GM18858 (cell line): ENCODE data around the gene FTO.
"Not testable (repeated sequence)": the region's sequence is repeated elsewhere in the genome, so short reads cannot be mapped to it uniquely, and the experiment has no call there.

Experiments
- ATAC-seq: cut with Tn5 transposase; IDR thresholded peaks from one replicate; pipeline ENCODE4 v1.9.1; 2021; ENCODE audit not compliant: unreplicated experiment

The FTO gene

GRCh38 chr16:53821957-53822625 is 118.1 kb downstream of the FTO start:
- no peak for ATAC-seq

GRCh38 chr16:53822936-53823529 is 119.1 kb downstream of the FTO start:
- peak; percentile 60 for ATAC-seq

- ATAC-seq: no peak
Measured at GRCh38 chr16:53826658-53827057, 122.7 kb downstream of the FTO start.

- ATAC-seq: no peak
Measured at GRCh38 chr16:53827741-53828140, 123.8 kb downstream of the FTO start.

GRCh38 chr16:53829186-53829747 is 125.3 kb downstream of the FTO start:
- ATAC-seq: no peak

GRCh38 chr16:53832896-53833544 is 129.1 kb downstream of the FTO start:
- no peak for ATAC-seq

GRCh38 chr16:53836142-53836541 is 132.2 kb downstream of the FTO start:
- ATAC-seq: no peak

GRCh38 chr16:53836680-53837079 is 132.7 kb downstream of the FTO start:
- no peak for ATAC-seq

GRCh38 chr16:53837426-53837825 is 133.5 kb downstream of the FTO start:
- no peak for ATAC-seq

- no peak for ATAC-seq
Measured at GRCh38 chr16:53839150-53839549, 135.2 kb downstream of the FTO start.

GRCh38 chr16:53840456-53840855 is 136.5 kb downstream of the FTO start:
- ATAC-seq: no peak

GRCh38 chr16:53841884-53842283 is 137.9 kb downstream of the FTO start:
- ATAC-seq: no peak

- ATAC-seq: no peak
Measured at GRCh38 chr16:53843084-53843483, 139.1 kb downstream of the FTO start.

- no peak for ATAC-seq
Measured at GRCh38 chr16:53844804-53845203, 140.8 kb downstream of the FTO start.

- not testable (repeated sequence) for ATAC-seq
Measured at GRCh38 chr16:53846549-53846948, 142.6 kb downstream of the FTO start.

- no peak for ATAC-seq
Measured at GRCh38 chr16:53846971-53847370, 143.0 kb downstream of the FTO start.

GRCh38 chr16:53848277-53848942 is 144.5 kb downstream of the FTO start:
- no peak for ATAC-seq

GRCh38 chr16:53848950-53849349 is 145.0 kb downstream of the FTO start:
- no peak for ATAC-seq

- ATAC-seq: no peak
Measured at GRCh38 chr16:53849585-53849984, 145.6 kb downstream of the FTO start.

- ATAC-seq: no peak
Measured at GRCh38 chr16:53849994-53850393, 146.0 kb downstream of the FTO start.

GRCh38 chr16:53852678-53853077 is 148.7 kb downstream of the FTO start:
- ATAC-seq: no peak

- ATAC-seq: no peak
Measured at GRCh38 chr16:53855056-53855455, 151.1 kb downstream of the FTO start.
